Neural cell (in vitro differentiated cells): ENCODE results near the gene SLC28A1. TPM values are rescaled to one million over a fixed set of nuclear protein-coding genes. Genes with fewer than 3 reads are reported as not detected.

Experiments
- H2AFZ ChIP-seq: fragments of 200-600, 300-800 bp; sonication (generic), shearing (Covaris generic); 2 replicates; pipeline ENCODE4 v1.6.0; 2014; ENCODE audit warnings: low read depth, mild to moderate bottlenecking, antibody characterized with exemption, low read length, moderate library complexity
- H3F3A ChIP-seq: fragments of 200-600 bp; shearing (Covaris generic); 2 replicates; pipeline ENCODE4 v1.6.1; 2016; ENCODE audit warnings: mild to moderate bottlenecking, moderate library complexity, mixed read lengths, antibody characterized with exemption, low read length; ENCODE audit not compliant: insufficient read depth, poor library complexity, severe bottlenecking
- H3K27ac ChIP-seq: fragments of 200-600, 300-800 bp; sonication (generic), shearing (Covaris generic); 2 replicates; pipeline ENCODE4 v1.5.1; 2014; ENCODE audit warnings: mild to moderate bottlenecking, low read length, moderate library complexity
- H3K27me3 ChIP-seq: fragments of 300-800, 200-600 bp; sonication (generic), shearing (Covaris generic); 2 replicates; pipeline ENCODE4 v1.6.0; 2014; ENCODE audit warnings: mild to moderate bottlenecking, low read depth, low read length, moderate library complexity; ENCODE audit not compliant: insufficient read depth
- H3K36me3 ChIP-seq: fragments of 300-800, 200-600 bp; sonication (generic), shearing (Covaris generic); 2 replicates; pipeline ENCODE4 v1.5.1; 2014; ENCODE audit warnings: mild to moderate bottlenecking, antibody characterized with exemption, low read length, moderate library complexity; ENCODE audit not compliant: insufficient read depth
- H3K4me2 ChIP-seq: fragments of 300-800, 200-600 bp; sonication (generic), shearing (Covaris generic); 2 replicates; pipeline ENCODE4 v1.6.0; 2014; ENCODE audit warnings: mild to moderate bottlenecking, low read length
- H3K4me3 ChIP-seq: fragments of 300-800, 200-600 bp; sonication (generic), shearing (Covaris generic); 2 replicates; pipeline ENCODE4 v1.5.1; 2014; ENCODE audit warnings: mild to moderate bottlenecking, low read length, moderate library complexity
- H3K79me2 ChIP-seq: fragments of 200-600 bp; shearing (Covaris generic); replicated peaks from 2 replicates; pipeline ENCODE4 v1.6.0; 2014; ENCODE audit warnings: mild to moderate bottlenecking, low read length, moderate library complexity; ENCODE audit not compliant: insufficient read depth
- H3K9ac ChIP-seq: fragments of 300-800, 200-600 bp; sonication (generic), shearing (Covaris generic); 2 replicates; pipeline ENCODE4 v1.6.1; 2016; ENCODE audit warnings: mild to moderate bottlenecking, low read length, mixed read lengths
- H3K9me2 ChIP-seq: fragments of 200-600 bp; shearing (Covaris generic); 2 replicates; pipeline ENCODE4 v1.6.1; 2016; ENCODE audit warnings: mild to moderate bottlenecking, low read length, mixed read lengths; ENCODE audit not compliant: insufficient read depth
- H3K9me3 ChIP-seq: fragments of 200-600, 300-800 bp; sonication (generic), shearing (Covaris generic); 2 replicates; pipeline ENCODE4 v1.6.1; 2016; ENCODE audit warnings: mild to moderate bottlenecking, mixed run types, low read length, moderate library complexity, mixed read lengths
- H4K20me1 ChIP-seq: fragments of 200-600 bp; shearing (Covaris generic); 2 replicates; pipeline ENCODE4 v1.6.1; 2016; ENCODE audit warnings: mild to moderate bottlenecking, mixed run types; ENCODE audit not compliant: insufficient read depth
- CTCF ChIP-seq: fragments of 450-650 bp; IDR thresholded peaks from 2 replicates; pipeline ENCODE4 v1.5.1; 2014; ENCODE audit warnings: antibody characterized with exemption, mild to moderate bottlenecking, moderate library complexity; ENCODE audit not compliant: poor library complexity, severe bottlenecking
- EP300 ChIP-seq: fragments of 450-650 bp; conservative IDR thresholded peaks from 2 replicates; pipeline ENCODE4 v1.6.1; 2014; ENCODE audit warnings: antibody characterized with exemption, mild to moderate bottlenecking, moderate library complexity; ENCODE audit not compliant: poor library complexity, severe bottlenecking
- EZH2 ChIP-seq: fragments of 200-600, 300-800 bp; shearing (Covaris generic), sonication (generic); IDR thresholded peaks from 2 replicates; pipeline ENCODE4 v1.6.1; 2014; ENCODE audit warnings: antibody characterized with exemption, low read length, borderline replicate concordance, mild to moderate bottlenecking; ENCODE audit not compliant: insufficient read depth, poor library complexity, severe bottlenecking
- MXI1 ChIP-seq: fragments of 450-650 bp; conservative IDR thresholded peaks from 2 replicates; pipeline ENCODE4 v1.6.1; 2014; ENCODE audit warnings: antibody characterized with exemption, mild to moderate bottlenecking; ENCODE audit not compliant: poor library complexity, severe bottlenecking
- POLR2AphosphoS5 ChIP-seq: IDR thresholded peaks from 2 replicates; pipeline ENCODE4 v1.6.1; 2012
- RAD21 ChIP-seq: fragments of 450-650 bp; conservative IDR thresholded peaks from 2 replicates; pipeline ENCODE4 v1.6.1; 2014; ENCODE audit warnings: antibody characterized with exemption, mild to moderate bottlenecking, moderate library complexity
- REST ChIP-seq: IDR thresholded peaks from 2 replicates; pipeline ENCODE4 v1.6.1; 2012; ENCODE audit warnings: borderline replicate concordance
- SMC3 ChIP-seq: fragments of 450-650 bp; conservative IDR thresholded peaks from 2 replicates; pipeline ENCODE4 v1.6.1; 2014; ENCODE audit warnings: antibody characterized with exemption, mild to moderate bottlenecking, moderate library complexity; ENCODE audit not compliant: poor library complexity
- TAF1 ChIP-seq: IDR thresholded peaks from 2 replicates; pipeline ENCODE4 v1.6.1; 2012; ENCODE audit warnings: low read depth
- polyA plus RNA-seq: library from polyadenylated mRNA; depleted of rRNA; stranded (reverse); fragments of >200 nt; gene quantifications from 2 replicates; pipeline ENCODE4 v1.2.3, GENCODE V29; 2014

The SLC28A1 gene
- polyA plus RNA-seq, 1 donor from 2014 or later: not detected

- Histone ChIP-seq H3K36me3 (no peaks in the 10 kb centered on the region), H3K4me3 (no peak overlapping the region), H3K79me2 (no peaks in the 10 kb centered on the region), H3K4me2 (no peak overlapping the region), H3K27ac (no peak overlapping the region), H3F3A (no peaks in the 10 kb centered on the region), H3K9ac (no peak overlapping the region), H4K20me1 (no peaks in the 10 kb centered on the region), H3K9me2 (no peaks in the 10 kb centered on the region), H3K27me3 (no peaks in the 10 kb centered on the region), H3K9me3 (no peaks in the 10 kb centered on the region), H2AFZ (no peak overlapping the region)
- TF ChIP-seq EP300: no peak
- TF ChIP-seq REST: no peak
- no peak for TF ChIP-seq MXI1
- TF ChIP-seq TAF1: no peak
- TF ChIP-seq EZH2: no peak
- no peak for TF ChIP-seq SMC3
- TF ChIP-seq CTCF: no peak
- TF ChIP-seq POLR2AphosphoS5: no peak
- no peak for TF ChIP-seq RAD21
Measured at GRCh38 chr15:84922530-84922929, 38.1 kb downstream of the SLC28A1 start.

GRCh38 chr15:84924077-84924731 lies 39.7 kb downstream of the SLC28A1 start:
- H3F3A ChIP-seq: no peaks in the 10 kb centered on the region
- H3K27me3 ChIP-seq: no peaks in the 10 kb centered on the region
- no peak overlapping the region for H3K4me3 ChIP-seq
- H3K9me3 ChIP-seq: no peaks in the 10 kb centered on the region
- no peak overlapping the region for H3K9ac ChIP-seq
- H2AFZ ChIP-seq: no peak overlapping the region
- H3K4me2 ChIP-seq: no peak overlapping the region
- TF ChIP-seq RAD21 (no peak), EP300 (no peak), EZH2 (no peak), SMC3 (no peak), MXI1 (no peak), CTCF (no peak), POLR2AphosphoS5 (no peak), TAF1 (no peak), REST (no peak)
- H3K9me2 ChIP-seq: no peaks in the 10 kb centered on the region
- no peaks in the 10 kb centered on the region for H3K79me2 ChIP-seq
- no peak overlapping the region for H3K27ac ChIP-seq
- H3K36me3 ChIP-seq: no peaks in the 10 kb centered on the region
- H4K20me1 ChIP-seq: no peaks in the 10 kb centered on the region
